ENCODE results near the gene FLNA. TPM values are rescaled to one million over a fixed set of nuclear protein-coding genes. Genes with fewer than 3 reads are reported as not detected.

FLNA gene
- 1,000 to 10,000 TPM; 1,044 to 1,051 TPM for total RNA-seq

GRCh38 chrX:154374313-154375155 is at the start of gene FLNA:
Gene FLNA, minus strand, starts transcription at chrX:154374634. Its CDS starts 3,389 bp downstream, at chrX:154371245.
- ChIA-PET POLR2A (interaction anchor here (2.4 kb wide), 1 partner anchor 24 kb away, joined by 11 read pairs; the partner anchor contains the start of gene RPL10), CTCF (interaction anchor here (0.9 to 2.3 kb wide), 5 partner anchors 9 to 167 kb away, joined by 3 to 10 read pairs (median 6); partner anchors contain the start of gene RPL10)

GRCh38 chrX:154420402-154420756 is 45.9 kb upstream of the FLNA start:
- ChIA-PET POLR2A (no interaction called here), CTCF (no interaction called here)

- POLR2A ChIA-PET, result no interaction called here
- CTCF ChIA-PET, result no interaction called here
Observed at GRCh38 chrX:154419688-154420401, 45.4 kb upstream of the FLNA start.

GRCh38 chrX:154419189-154419588 is 44.8 kb upstream of the FLNA start:
- CTCF ChIA-PET, result no interaction called here
- POLR2A ChIA-PET, result no interaction called here

- ChIA-PET POLR2A (no interaction called here), CTCF (interaction anchor here (0.7 kb wide), 1 partner anchor 53 kb away, joined by 4 read pairs; no protein-coding TSS in a partner anchor)
Observed at GRCh38 chrX:154417157-154417556, 42.7 kb upstream of the FLNA start.

GRCh38 chrX:154413142-154413541 is 38.7 kb upstream of the FLNA start:
- ChIA-PET POLR2A (interaction anchor here (0.6 to 1.3 kb wide), 2 partner anchors 14 to 64 kb away, joined by 3 read pairs; partner anchors contain the start of gene RPL10), CTCF (interaction anchor here (2.2 kb wide), 1 partner anchor 15 kb away, joined by 5 read pairs; the partner anchor contains the start of gene RPL10)

- POLR2A ChIA-PET, result interaction anchor here (1.2 to 1.8 kb wide), 4 partner anchors 9 to 16 kb away, joined by 3 to 6 read pairs (median 4); partner anchors contain the start of genes ATP6AP1 and RPL10
- CTCF ChIA-PET, result interaction anchor here (2.2 kb wide), 1 partner anchor 14 kb away, joined by 5 read pairs; the partner anchor contains the start of gene RPL10
Observed at GRCh38 chrX:154412468-154412867, 38.0 kb upstream of the FLNA start.

GRCh38 chrX:154411981-154412340 is 37.5 kb upstream of the FLNA start:
- ChIA-PET POLR2A (interaction anchor here (1.2 to 1.8 kb wide), 4 partner anchors 9 to 17 kb away, joined by 3 to 6 read pairs (median 4); partner anchors contain the start of genes ATP6AP1 and RPL10), CTCF (interaction anchor here (2.2 kb wide), 1 partner anchor 13 kb away, joined by 5 read pairs; the partner anchor contains the start of gene RPL10)

- CTCF ChIA-PET, result interaction anchor here (2.0 kb wide), 1 partner anchor 10 kb away, joined by 8 read pairs; the partner anchor contains the start of gene RPL10
- POLR2A ChIA-PET, result interaction anchor here (0.7 to 1.3 kb wide), 2 partner anchors 11 to 18 kb away, joined by 3 read pairs; partner anchors contain the start of gene RPL10
Observed at GRCh38 chrX:154409222-154409871, 34.9 kb upstream of the FLNA start, which contains the start of gene DNASE1L1. Gene DNASE1L1, minus strand, starts transcription at chrX:154409254. Its CDS starts 3,686 bp downstream, at chrX:154405568.

- POLR2A ChIA-PET, result interaction anchor here (1.3 kb wide), 1 partner anchor 11 kb away, joined by 3 read pairs; the partner anchor contains the start of gene RPL10
- CTCF ChIA-PET, result interaction anchor here (2.0 kb wide), 1 partner anchor 10 kb away, joined by 8 read pairs; the partner anchor contains the start of gene RPL10
Observed at GRCh38 chrX:154408659-154409221, 34.3 kb upstream of the FLNA start.

GRCh38 chrX:154404625-154405192 is 30.3 kb upstream of the FLNA start:
- ChIA-PET POLR2A (no interaction called here), CTCF (no interaction called here)

GRCh38 chrX:154403858-154404257 is 29.4 kb upstream of the FLNA start:
- CTCF ChIA-PET, result no interaction called here
- POLR2A ChIA-PET, result no interaction called here

- ChIA-PET CTCF (no interaction called here), POLR2A (interaction anchor here (1.0 kb wide), 1 partner anchor 9 kb away, joined by 6 read pairs; no protein-coding TSS in a partner anchor)
Observed at GRCh38 chrX:154403192-154403591, 28.8 kb upstream of the FLNA start.

- ChIA-PET CTCF (no interaction called here), POLR2A (interaction anchor here (1.0 kb wide), 1 partner anchor 9 kb away, joined by 6 read pairs; no protein-coding TSS in a partner anchor)
Observed at GRCh38 chrX:154402622-154403127, 28.2 kb upstream of the FLNA start.

GRCh38 chrX:154401918-154402621 is 27.6 kb upstream of the FLNA start:
- ChIA-PET CTCF (no interaction called here), POLR2A (no interaction called here)

- CTCF ChIA-PET, result no interaction called here
- POLR2A ChIA-PET, result no interaction called here
Observed at GRCh38 chrX:154401045-154401799, 26.8 kb upstream of the FLNA start.

- POLR2A ChIA-PET, result interaction anchor here (1.3 to 2.2 kb wide), 3 partner anchors 10 to 90 kb away, joined by 3 to 10 read pairs (median 4); partner anchors contain the start of genes SLC10A3 and TAFAZZIN
- CTCF ChIA-PET, result interaction anchor here (1.2 kb wide), 1 partner anchor 23 kb away, joined by 3 read pairs; no protein-coding TSS in a partner anchor
Observed at GRCh38 chrX:154400369-154400817, 26.0 kb upstream of the FLNA start.
